ENCODE measurements around the gene LYPD4.
"Not testable (repeated sequence)": the region's sequence is repeated elsewhere in the genome, so short reads cannot be mapped to it uniquely, and the experiment has no call there.

LYPD4 gene

GRCh38 chr19:41875973-41876372, 31.5 kb upstream of the LYPD4 start:
- DNase-seq (ENCODE audit: low read depth in 2 of 3, low spot score in 1 of 3), result not testable (repeated sequence)

GRCh38 chr19:41872775-41873647, 28.5 kb upstream of the LYPD4 start:
- DNase-seq (ENCODE audit: low read depth in 2 of 3, low spot score in 1 of 3), result peak in 2 of 3 donors; percentile 64 to 65

GRCh38 chr19:41872384-41872774, 27.9 kb upstream of the LYPD4 start:
- no peak for DNase-seq (ENCODE audit: low read depth in 2 of 3, low spot score in 1 of 3)

- DNase-seq (ENCODE audit: low read depth in 2 of 3, low spot score in 1 of 3), result peak; percentile 67 to 69 (median 68)
These were observed 27.3 kb upstream of the LYPD4 start for GRCh38 chr19:41871573-41872383.

GRCh38 chr19:41870401-41870873, 26.0 kb upstream of the LYPD4 start:
- DNase-seq (ENCODE audit: low read depth in 2 of 3, low spot score in 1 of 3), result no peak

- no peak for DNase-seq (ENCODE audit: low read depth in 2 of 3, low spot score in 1 of 3)
These were observed 25.0 kb upstream of the LYPD4 start for GRCh38 chr19:41869374-41869955.

- DNase-seq (ENCODE audit: low read depth in 2 of 3, low spot score in 1 of 3), result no peak
These were observed 24.5 kb upstream of the LYPD4 start for GRCh38 chr19:41868989-41869300.

GRCh38 chr19:41868120-41868988, 23.9 kb upstream of the LYPD4 start:
- DNase-seq (ENCODE audit: low read depth in 2 of 3, low spot score in 1 of 3), result no peak

GRCh38 chr19:41866284-41866683, 21.8 kb upstream of the LYPD4 start:
- DNase-seq (ENCODE audit: low read depth in 2 of 3, low spot score in 1 of 3), result no peak

- no peak for DNase-seq (ENCODE audit: low read depth in 2 of 3, low spot score in 1 of 3)
These were observed 19.9 kb upstream of the LYPD4 start for GRCh38 chr19:41864374-41864773.

GRCh38 chr19:41863209-41863931, 18.9 kb upstream of the LYPD4 start:
- no peak for DNase-seq (ENCODE audit: low read depth in 2 of 3, low spot score in 1 of 3)

GRCh38 chr19:41862445-41862986, 18.0 kb upstream of the LYPD4 start:
- no peak for DNase-seq (ENCODE audit: low read depth in 2 of 3, low spot score in 1 of 3)

GRCh38 chr19:41861846-41862245, 17.4 kb upstream of the LYPD4 start:
- no peak for DNase-seq (ENCODE audit: low read depth in 2 of 3, low spot score in 1 of 3)

- no peak for DNase-seq (ENCODE audit: low read depth in 2 of 3, low spot score in 1 of 3)
These were observed 16.8 kb upstream of the LYPD4 start for GRCh38 chr19:41861116-41861768.

- DNase-seq (ENCODE audit: low read depth in 2 of 3, low spot score in 1 of 3), result no peak
These were observed 16.1 kb upstream of the LYPD4 start for GRCh38 chr19:41860419-41861115.

- peak; percentile 96 to 98 (median 96) for DNase-seq (ENCODE audit: low read depth in 2 of 3, low spot score in 1 of 3)
These were observed 15.3 kb upstream of the LYPD4 start, which contains the start of gene RPS19 for GRCh38 chr19:41859618-41860418. RPS19 (plus strand) TSS chr19:41860255; CDS start chr19:41860775, 520 bp downstream.

- DNase-seq (ENCODE audit: low read depth in 2 of 3, low spot score in 1 of 3), result no peak
These were observed 14.7 kb upstream of the LYPD4 start for GRCh38 chr19:41859213-41859617.

- no peak for DNase-seq (ENCODE audit: low read depth in 2 of 3, low spot score in 1 of 3)
These were observed 9.3 kb upstream of the LYPD4 start for GRCh38 chr19:41853768-41854167.
